HUDEP-2 (cell line): ENCODE data around the gene KIAA1958.

Experiments
- DNase-seq, 76 experiments: peaks; one replicate each; lab custom pipeline; 2025; ENCODE audit not compliant: unreplicated experiment in 76 of 76; lab: John Stamatoyannopoulos, UW

The KIAA1958 gene

GRCh38 chr9:112552229-112553056 is 65.8 kb downstream of the KIAA1958 start:
- DNase-seq: no peak

- DNase-seq: no peak
Measured at GRCh38 chr9:112553256-112553826, 66.7 kb downstream of the KIAA1958 start.

GRCh38 chr9:112554516-112554915 is 67.9 kb downstream of the KIAA1958 start:
- no peak for DNase-seq

- DNase-seq: no peak
Measured at GRCh38 chr9:112555101-112555643, 68.5 kb downstream of the KIAA1958 start.

- no peak for DNase-seq
Measured at GRCh38 chr9:112555844-112556482, 69.3 kb downstream of the KIAA1958 start.

GRCh38 chr9:112556497-112557442 is 70.1 kb downstream of the KIAA1958 start:
- DNase-seq: peak in 4 of 76 experiments; percentile 7 to 17 (median 10)

- no peak for DNase-seq
Measured at GRCh38 chr9:112558476-112558875, 71.8 kb downstream of the KIAA1958 start.

GRCh38 chr9:112558978-112559377 is 72.4 kb downstream of the KIAA1958 start:
- no peak for DNase-seq

GRCh38 chr9:112559629-112560413 is 73.2 kb downstream of the KIAA1958 start:
- DNase-seq: peak in 33 of 76 experiments; percentile 2 to 56 (median 19)

- peak in 10 of 76 experiments; percentile 1 to 27 (median 18) for DNase-seq
Measured at GRCh38 chr9:112562235-112562958, 75.8 kb downstream of the KIAA1958 start.

- peak in 1 of 76 experiments; percentile 3 for DNase-seq
Measured at GRCh38 chr9:112569186-112569585, 82.6 kb downstream of the KIAA1958 start.

- no peak for DNase-seq
Measured at GRCh38 chr9:112570671-112571167, 84.1 kb downstream of the KIAA1958 start.

- no peak for DNase-seq
Measured at GRCh38 chr9:112571624-112572355, 85.2 kb downstream of the KIAA1958 start.

- no peak for DNase-seq
Measured at GRCh38 chr9:112572416-112572815, 85.8 kb downstream of the KIAA1958 start.

GRCh38 chr9:112574008-112574407 is 87.4 kb downstream of the KIAA1958 start:
- no peak for DNase-seq

GRCh38 chr9:112575107-112575506 is 88.5 kb downstream of the KIAA1958 start:
- no peak for DNase-seq

GRCh38 chr9:112581469-112582176 is 95.0 kb downstream of the KIAA1958 start:
- no peak for DNase-seq
